GM19240 (cell line): Measurements from ENCODE around the gene VSTM4.

ENCODE experiments used
- DNase-seq: peaks from one replicate; pipeline ENCODE4 v3.0.0; 2011; ENCODE audit warnings: low spot score; ENCODE audit not compliant: insufficient read length

Gene VSTM4

GRCh38 chr10:49143249-49143648, 27.9 kb upstream of the VSTM4 start:
- DNase-seq, result no peak

GRCh38 chr10:49141541-49142332, 26.4 kb upstream of the VSTM4 start:
- no peak for DNase-seq

GRCh38 chr10:49140304-49141177, 25.2 kb upstream of the VSTM4 start:
- no peak for DNase-seq

GRCh38 chr10:49139846-49140195, 24.5 kb upstream of the VSTM4 start:
- DNase-seq, result no peak

- no peak for DNase-seq
Observed at GRCh38 chr10:49139028-49139845, 23.9 kb upstream of the VSTM4 start.

GRCh38 chr10:49138361-49138891, 23.1 kb upstream of the VSTM4 start:
- no peak for DNase-seq

- no peak for DNase-seq
Observed at GRCh38 chr10:49136525-49136924, 21.2 kb upstream of the VSTM4 start.

- no peak for DNase-seq
Observed at GRCh38 chr10:49135575-49136313, 20.4 kb upstream of the VSTM4 start.

GRCh38 chr10:49134327-49134726, 19.0 kb upstream of the VSTM4 start:
- DNase-seq, result no peak

- DNase-seq, result no peak
Observed at GRCh38 chr10:49133706-49134248, 18.5 kb upstream of the VSTM4 start, which contains the start of gene FAM170B. TSS of gene FAM170B (minus strand) at chr10:49134021. CDS start at chr10:49133918, 103 bp downstream.

GRCh38 chr10:49132362-49132737, 17.0 kb upstream of the VSTM4 start:
- no peak for DNase-seq

- DNase-seq, result no peak
Observed at GRCh38 chr10:49131507-49132361, 16.4 kb upstream of the VSTM4 start.

- DNase-seq, result no peak
Observed at GRCh38 chr10:49129376-49129775, 14.1 kb upstream of the VSTM4 start.

GRCh38 chr10:49128854-49129253, 13.5 kb upstream of the VSTM4 start:
- no peak for DNase-seq

GRCh38 chr10:49123981-49124950, 8.9 kb upstream of the VSTM4 start:
- DNase-seq, result no peak

- no peak for DNase-seq
Observed at GRCh38 chr10:49120911-49121310, 5.6 kb upstream of the VSTM4 start.

GRCh38 chr10:49119746-49120145, 4.4 kb upstream of the VSTM4 start:
- no peak for DNase-seq

- DNase-seq, result no peak
Observed at GRCh38 chr10:49118430-49119074, 3.2 kb upstream of the VSTM4 start.
